Superior temporal gyrus (tissue), 1 donor: ENCODE data around the gene MINDY3.

Experiments used
- DNase-seq: peaks from one replicate; pipeline ENCODE4 v3.0.0-alpha.2; 2016; ENCODE audit errors: extremely low spot score

The MINDY3 gene

DNA sequence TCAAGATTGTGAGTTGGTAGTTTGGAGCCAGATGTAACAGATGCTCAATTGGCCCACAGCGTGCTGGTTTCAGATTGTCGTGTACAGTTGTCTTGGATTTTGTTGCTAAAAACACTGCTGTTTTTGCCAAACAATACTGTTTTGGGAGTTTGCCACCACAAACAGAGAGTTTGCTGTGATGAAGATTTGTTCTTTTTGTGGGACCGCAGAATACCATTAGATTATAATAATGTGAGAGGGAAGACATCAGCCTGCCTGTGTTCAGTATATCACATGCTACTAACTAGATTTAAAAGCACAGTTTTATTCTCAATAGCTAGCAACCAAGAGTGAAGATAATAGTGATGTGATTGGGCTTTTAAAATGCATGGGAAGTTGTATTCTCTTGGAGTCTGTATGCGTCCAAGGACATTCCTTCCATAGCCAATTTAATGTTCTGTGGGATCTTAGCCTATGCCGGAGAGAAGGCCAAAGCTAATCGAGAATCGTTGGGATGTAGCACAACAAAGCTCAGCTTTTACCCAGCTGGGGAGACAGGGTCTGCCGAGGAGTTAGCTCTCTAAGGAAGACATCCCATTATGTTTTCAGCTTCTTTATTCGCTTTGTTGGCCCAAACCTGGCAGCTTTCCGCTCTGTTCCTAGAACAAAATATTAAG, 121.9 kb downstream of the MINDY3 start:
- no peak for DNase-seq

DNA sequence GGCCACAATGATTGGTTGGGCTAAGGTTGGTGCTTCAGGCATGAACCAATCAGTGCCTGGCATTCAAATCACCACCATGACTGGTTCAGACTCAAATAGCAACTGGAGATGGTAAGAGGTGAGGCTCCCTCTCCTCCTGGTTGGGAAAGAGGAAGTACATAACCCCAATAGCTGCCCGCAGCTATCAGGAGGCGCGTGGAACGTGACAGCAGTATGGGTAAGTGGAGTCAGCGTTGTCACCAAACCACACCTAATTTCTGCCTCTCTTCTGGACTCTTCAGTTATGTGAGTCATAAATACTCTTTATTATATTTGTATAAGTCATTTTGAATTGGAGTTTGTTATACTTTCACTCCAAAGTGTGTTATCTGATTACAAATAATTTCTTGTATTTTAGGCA, 122.7 kb downstream of the MINDY3 start:
- DNase-seq = no peak

DNA sequence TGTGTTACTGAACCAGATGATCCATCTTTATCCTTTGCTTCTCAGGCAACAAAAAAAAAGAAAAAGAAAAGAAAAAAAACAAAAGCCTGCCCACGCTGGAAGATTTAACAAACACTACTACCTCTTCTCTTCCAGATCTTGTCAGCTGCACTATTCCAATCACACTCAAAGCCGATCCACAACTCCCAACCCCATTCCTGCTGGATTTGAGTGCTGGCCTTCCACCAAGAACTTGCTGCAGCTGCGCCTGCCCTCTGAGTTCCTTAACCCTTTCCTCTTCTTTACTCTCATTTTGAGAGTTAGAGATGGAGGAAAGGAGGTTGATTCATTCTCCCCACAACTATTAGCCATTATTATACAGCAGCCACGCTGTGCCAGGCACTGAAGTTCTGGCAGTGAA, 124.5 kb downstream of the MINDY3 start:
- DNase-seq = no peak

DNA sequence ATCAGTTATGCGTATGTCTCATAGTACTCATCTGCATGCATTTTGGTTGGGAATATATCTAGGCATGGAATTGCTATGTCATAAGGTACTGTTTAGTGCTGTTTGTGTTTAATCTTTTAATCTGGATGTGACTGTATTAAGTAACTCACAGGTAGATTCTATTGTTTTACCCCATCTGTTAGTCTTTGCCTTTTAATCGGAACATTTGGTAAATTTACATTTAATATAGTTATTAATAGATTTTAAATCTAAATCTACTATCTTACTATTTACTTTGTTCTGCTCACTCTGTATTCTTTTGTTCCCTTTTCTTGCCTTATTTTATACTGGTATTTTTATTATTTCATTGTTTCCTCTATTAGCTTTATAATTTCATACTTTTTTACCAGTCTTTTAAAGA, 130.0 kb downstream of the MINDY3 start:
- no peak for DNase-seq

DNA sequence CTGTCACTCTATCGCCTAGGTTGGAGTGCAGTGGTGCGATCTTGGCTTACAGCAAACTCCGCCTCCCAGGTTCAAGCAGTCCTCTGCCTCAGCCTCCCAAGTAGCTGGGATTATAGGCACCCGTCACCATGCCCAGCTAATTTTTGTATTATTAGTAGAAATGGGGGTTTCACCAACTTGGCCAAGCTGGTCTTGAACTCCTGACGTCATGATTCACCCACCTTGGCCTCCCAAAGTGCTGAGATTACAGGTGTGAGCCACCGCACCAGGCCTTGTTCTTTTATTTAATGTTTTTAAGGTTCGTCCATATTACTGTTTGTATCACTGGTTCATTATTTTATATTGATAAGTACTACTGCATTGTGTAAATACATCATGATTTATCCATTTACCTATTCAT, 130.4 kb downstream of the MINDY3 start:
- no peak for DNase-seq
